HG03520 (cell line): ENCODE measurements around the gene SNCAIP.
A peak's percentile ranks its signal among the peaks of the same experiment; 100 is the strongest.

Experiments
- ATAC-seq: cut with Tn5 transposase; IDR thresholded peaks from one replicate; pipeline ENCODE4 v1.9.1; 2021; ENCODE audit warnings: mild to moderate bottlenecking, moderate library complexity; ENCODE audit not compliant: unreplicated experiment

The SNCAIP gene

GRCh38 chr5:122311961-122312590, at the start of gene SNCAIP:
Gene SNCAIP, plus strand, starts transcription at chr5:122312237. Its CDS starts 78,898 bp downstream, at chr5:122391135.
- ATAC-seq, result peak; percentile 58

GRCh38 chr5:122263352-122264030, 48.5 kb upstream of the SNCAIP start:
- no peak for ATAC-seq

- ATAC-seq, result no peak
These were observed 47.4 kb upstream of the SNCAIP start for GRCh38 chr5:122264610-122265009.

- no peak for ATAC-seq
These were observed 44.9 kb upstream of the SNCAIP start for GRCh38 chr5:122267185-122267584.

- ATAC-seq, result no peak
These were observed 38.3 kb upstream of the SNCAIP start for GRCh38 chr5:122273696-122274095.

- no peak for ATAC-seq
These were observed 28.4 kb upstream of the SNCAIP start for GRCh38 chr5:122283592-122283991.

GRCh38 chr5:122286541-122286940, 25.5 kb upstream of the SNCAIP start:
- no peak for ATAC-seq

- no peak for ATAC-seq
These were observed 24.9 kb upstream of the SNCAIP start for GRCh38 chr5:122287101-122287500.

- no peak for ATAC-seq
These were observed 20.8 kb upstream of the SNCAIP start for GRCh38 chr5:122291000-122291901.

- ATAC-seq, result no peak
These were observed 19.7 kb upstream of the SNCAIP start for GRCh38 chr5:122292332-122292731.

GRCh38 chr5:122295138-122295537, 16.9 kb upstream of the SNCAIP start:
- peak; percentile 44 for ATAC-seq

- no peak for ATAC-seq
These were observed 15.2 kb upstream of the SNCAIP start for GRCh38 chr5:122296871-122297270.

- ATAC-seq, result peak; percentile 95
These were observed 14.3 kb upstream of the SNCAIP start for GRCh38 chr5:122297587-122298298.

GRCh38 chr5:122300374-122300773, 11.7 kb upstream of the SNCAIP start:
- no peak for ATAC-seq

GRCh38 chr5:122301016-122301415, 11.0 kb upstream of the SNCAIP start:
- no peak for ATAC-seq

- ATAC-seq, result no peak
These were observed 7.4 kb upstream of the SNCAIP start for GRCh38 chr5:122304471-122305215.

- ATAC-seq, result no peak
These were observed 5.6 kb upstream of the SNCAIP start for GRCh38 chr5:122306461-122306860.

- no peak for ATAC-seq
These were observed 1.1 kb upstream of the SNCAIP start for GRCh38 chr5:122310889-122311288.

- ATAC-seq, result no peak
These were observed 508 bp upstream of the SNCAIP start for GRCh38 chr5:122311497-122311960.
